K562 treated with DMSO at 1 percent for 4 hours (cell line): ENCODE results near the gene RRP7A. TPM values are rescaled to one million over a fixed set of nuclear protein-coding genes. Genes with fewer than 3 reads are reported as not detected.

ENCODE experiments used
- total RNA-seq: library from RNA; unstranded; fragments of 300-600 nt; gene quantifications from 2 replicates; pipeline ENCODE4 v1.2.3, GENCODE V29; 2022; ENCODE audit not compliant: insufficient read depth

The RRP7A gene, protein sequence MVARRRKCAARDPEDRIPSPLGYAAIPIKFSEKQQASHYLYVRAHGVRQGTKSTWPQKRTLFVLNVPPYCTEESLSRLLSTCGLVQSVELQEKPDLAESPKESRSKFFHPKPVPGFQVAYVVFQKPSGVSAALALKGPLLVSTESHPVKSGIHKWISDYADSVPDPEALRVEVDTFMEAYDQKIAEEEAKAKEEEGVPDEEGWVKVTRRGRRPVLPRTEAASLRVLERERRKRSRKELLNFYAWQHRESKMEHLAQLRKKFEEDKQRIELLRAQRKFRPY
- 10.9 and 13.7 TPM in 2 replicates for total RNA-seq

GRCh38 chr22:42519525-42520401 is at the start of gene RRP7A:
RRP7A (minus strand) TSS chr22:42519796; CDS start chr22:42519786, 10 bp downstream.

GRCh38 chr22:42553475-42554361 is 34.1 kb upstream of the RRP7A start, which contains the start of gene SERHL2:
SERHL2 (plus strand) TSS chr22:42553956; CDS start chr22:42554021, 65 bp downstream.

Other genes starting within 250 kb of the RRP7A start
- 13.2 and 17.0 TPM in 2 replicates for gene TCF20, start 249.1 kb downstream of the RRP7A start, total RNA-seq
- 0.13 TPM in 1 of 2 replicates, not detected in the other for gene NFAM1, start 87.4 kb downstream of the RRP7A start, total RNA-seq
- gene SERHL2, start 34.2 kb upstream of the RRP7A start, total RNA-seq = 5.9 and 10.3 TPM in 2 replicates
- gene POLDIP3, start 95.1 kb upstream of the RRP7A start, total RNA-seq = 25.6 and 29.5 TPM in 2 replicates
- gene ATP5MGL, start 120.8 kb upstream of the RRP7A start, total RNA-seq = not detected in 2 replicates
- 79.3 and 87.4 TPM in 2 replicates for gene CYB5R3, start 129.6 kb upstream of the RRP7A start, total RNA-seq
- not detected in 2 replicates for gene A4GALT, start 201.1 kb upstream of the RRP7A start, total RNA-seq